Measurements from ENCODE around the gene RTN4R.

Gene RTN4R

GRCh38 chr22:20199413-20199842 is 68.7 kb downstream of the RTN4R start:
- DNase-seq (ENCODE audit: low read depth in 2 of 2) = no peak

- no peak for DNase-seq (ENCODE audit: low read depth in 2 of 2)
Measured at GRCh38 chr22:20198557-20199319, 69.4 kb downstream of the RTN4R start.

GRCh38 chr22:20197407-20198030 is 70.6 kb downstream of the RTN4R start:
- DNase-seq (ENCODE audit: low read depth in 2 of 2) = no peak

- no peak for DNase-seq (ENCODE audit: low read depth in 2 of 2)
Measured at GRCh38 chr22:20196094-20196842, 71.8 kb downstream of the RTN4R start.

GRCh38 chr22:20194681-20195593 is 73.2 kb downstream of the RTN4R start:
- no peak for DNase-seq (ENCODE audit: low read depth in 2 of 2)

GRCh38 chr22:20193761-20194494 is 74.2 kb downstream of the RTN4R start:
- no peak for DNase-seq (ENCODE audit: low read depth in 2 of 2)

- DNase-seq (ENCODE audit: low read depth in 2 of 2) = no peak
Measured at GRCh38 chr22:20192972-20193760, 75.0 kb downstream of the RTN4R start.

- no peak for DNase-seq (ENCODE audit: low read depth in 2 of 2)
Measured at GRCh38 chr22:20192293-20192971, 75.7 kb downstream of the RTN4R start.

GRCh38 chr22:20191803-20192202 is 76.3 kb downstream of the RTN4R start:
- DNase-seq (ENCODE audit: low read depth in 2 of 2) = no peak
